Kidney (tissue), 14 donors: Measurements from ENCODE around the gene MED17. TPM values are rescaled to one million over a fixed set of nuclear protein-coding genes. Genes with fewer than 3 reads are reported as not detected.

Experiments
- DNase-seq, 5 donors: peaks; one replicate each; pipeline ENCODE4 v3.0.0-alpha.2; 2013 to 2020
- FAIRE-seq: peaks from 2 replicates; lab custom pipeline; 2012; peaks lifted over from hg19 to GRCh38; lab: Jason Lieb, UNC
- H3K27ac ChIP-seq, 2 donors: one replicate each; pipeline ENCODE4 v1.7.0; 2013; ENCODE audit warnings: low read depth in 2 of 2, low read length in 2 of 2, inconsistent platforms in 1 of 2
- H3K27me3 ChIP-seq: one replicate; pipeline ENCODE4 v1.7.1; 2013; ENCODE audit warnings: low read length, inconsistent platforms; ENCODE audit not compliant: control insufficient read depth, insufficient read depth
- H3K36me3 ChIP-seq, 3 donors: one replicate each; pipeline versions ENCODE4 v1.7.0 to v1.7.1; 2013; ENCODE audit warnings: low read length in 3 of 3, control low read depth in 1 of 3, inconsistent platforms in 1 of 3; ENCODE audit not compliant: insufficient read depth in 3 of 3, control insufficient read depth in 2 of 3
- H3K4me1 ChIP-seq, 3 donors: one replicate each; pipeline versions ENCODE4 v1.7.0 to v1.7.1; 2013; ENCODE audit warnings: low read length in 3 of 3, inconsistent platforms in 1 of 3, low read depth in 1 of 3; ENCODE audit not compliant: control insufficient read depth in 2 of 3, insufficient read depth in 2 of 3
- H3K4me3 ChIP-seq, 3 donors: one replicate each; pipeline versions ENCODE4 v1.7.0 to v1.8.1; 2013; ENCODE audit warnings: low read length in 3 of 3, control low read depth in 1 of 3, inconsistent platforms in 1 of 3
- H3K9ac ChIP-seq, 3 donors: one replicate each; pipeline versions ENCODE4 v1.7.0 to v1.7.1; 2013; ENCODE audit warnings: low read length in 3 of 3, control low read depth in 1 of 3, inconsistent platforms in 1 of 3
- H3K9me3 ChIP-seq, 3 donors: one replicate each; pipeline versions ENCODE4 v1.7.0 to v1.7.1; 2013; ENCODE audit warnings: low read length in 3 of 3, control low read depth in 1 of 3, inconsistent platforms in 1 of 3; ENCODE audit not compliant: control insufficient read depth in 2 of 3, insufficient read depth in 1 of 3
- CTCF ChIP-seq: IDR thresholded peaks from 3 replicates; pipeline ENCODE4 v1.5.1; 2012; ENCODE audit warnings: mild to moderate bottlenecking, moderate library complexity, borderline replicate concordance; ENCODE audit not compliant: insufficient read depth; ENCODE audit errors: extremely low read depth
- intact Hi-C: fragments of 100-400 bp; cut with DNase I; formaldehyde crosslinking; loops from one replicate; pipeline ENCODE4 v1.11.1; 2022
- polyA plus RNA-seq: library from polyadenylated mRNA; stranded (reverse); fragments of 350-450 nt; fragmentation: Illumina TruSeq; extraction: RNeasy Lipid Tissue Mini Kit (QIAGEN cat#74804); gene quantifications from one replicate; pipeline ENCODE4 v1.2.3, GENCODE V29; 2014; ENCODE audit warnings: low read depth, low replicate concordance; ENCODE audit not compliant: insufficient read depth
- total RNA-seq: library from RNA; stranded (reverse); fragmentation: NEBNext Ultra II Directional; extraction: Animal tissue kit (Norgen Biotek cat#: 25700); gene quantifications from one replicate; pipeline ENCODE4 v1.2.1, GENCODE V29; 2021
- donor health status: control.
- donor health status: control.
- donor health status: control.
- donor health status: control.
- donor health status: control.
- donor health status: DM: yes; HTN: yes; CAD: no.
- donor health status: Normal renal cell carcinoma (clear cell type).

The MED17 gene
- total and polyA plus RNA-seq, 2 donors from 2014 or later: 11.7 to 35.4 TPM

GRCh38 chr11:93820847-93821246 lies 36.8 kb downstream of the MED17 start:
- H3K9me3 ChIP-seq: no peaks in the 10 kb centered on the region
- peaks cover 0 to 12% (median 4%) of the 10 kb centered on the region in 3 donors for H3K4me1 ChIP-seq
- DNase-seq (no peak), FAIRE-seq (no peak)
- peaks cover 0 to 3% (median 0%) of the 10 kb centered on the region in 3 donors for H3K36me3 ChIP-seq
- H3K27ac ChIP-seq: peak overlapping the region in 1 of 2 donors; percentile 14
- H3K9ac ChIP-seq: no peak overlapping the region
- H3K27me3 ChIP-seq: no peaks in the 10 kb centered on the region
- intact Hi-C loops: no loop called here
- no peak overlapping the region for H3K4me3 ChIP-seq
- no peak for TF ChIP-seq CTCF

- TF ChIP-seq CTCF: no peak
- H3K4me1 ChIP-seq: peaks cover 0 to 12% (median 4%) of the 10 kb centered on the region in 3 donors
- DNase-seq (peak in 2 of 5 donors; percentile 20 to 54), FAIRE-seq (peak; percentile 62)
- H3K36me3 ChIP-seq: peaks cover 0 to 3% (median 0%) of the 10 kb centered on the region in 3 donors
- intact Hi-C loops: no loop called here
- peak overlapping the region in 1 of 2 donors; percentile 14 for H3K27ac ChIP-seq
- H3K4me3 ChIP-seq: no peak overlapping the region
- no peak overlapping the region for H3K9ac ChIP-seq
- no peaks in the 10 kb centered on the region for H3K27me3 ChIP-seq
- H3K9me3 ChIP-seq: no peaks in the 10 kb centered on the region
Measured at GRCh38 chr11:93821617-93822016, 37.5 kb downstream of the MED17 start.

GRCh38 chr11:93822359-93822758 lies 38.3 kb downstream of the MED17 start:
- FAIRE-seq (no peak), DNase-seq (no peak)
- no peak overlapping the region for H3K4me3 ChIP-seq
- no peaks in the 10 kb centered on the region for H3K9me3 ChIP-seq
- no peak overlapping the region for H3K9ac ChIP-seq
- H3K27me3 ChIP-seq: no peaks in the 10 kb centered on the region
- H3K36me3 ChIP-seq: peaks cover 0 to 3% (median 0%) of the 10 kb centered on the region in 3 donors
- intact Hi-C loops: no loop called here
- H3K27ac ChIP-seq: peak overlapping the region in 1 of 2 donors; percentile 10
- no peak for TF ChIP-seq CTCF
- peaks cover 0 to 12% (median 4%) of the 10 kb centered on the region in 3 donors for H3K4me1 ChIP-seq

- Histone ChIP-seq H3K36me3 (no peaks in the 10 kb centered on the region), H3K27me3 (no peaks in the 10 kb centered on the region), H3K27ac (no peak overlapping the region), H3K4me1 (peaks cover 0 to 12% (median 3%) of the 10 kb centered on the region in 3 donors), H3K4me3 (no peak overlapping the region), H3K9ac (no peak overlapping the region), H3K9me3 (no peaks in the 10 kb centered on the region)
- TF ChIP-seq CTCF: no peak
- FAIRE-seq (no peak), DNase-seq (no peak)
- intact Hi-C loops: no loop called here
Measured at GRCh38 chr11:93823210-93823609, 39.1 kb downstream of the MED17 start.
